ENCODE measurements around the gene PCP2.

Gene PCP2

GRCh38 chr19:7602935-7603497 lies 30.5 kb downstream of the PCP2 start:
- Histone ChIP-seq H3K4me2 (ENCODE audit: low read depth, low read length, poor library complexity, severe bottlenecking) (no peak overlapping the region), H3K79me2 (ENCODE audit: insufficient read depth, low read length) (no peaks in the 10 kb centered on the region), H3K9me3 (ENCODE audit: insufficient read depth, low read depth, low read length) (no peaks in the 10 kb centered on the region), H3K9me2 (replicated peaks; ENCODE audit: low read depth, low read length) (no peaks in the 10 kb centered on the region), H3F3A (ENCODE audit: low read depth) (no peaks in the 10 kb centered on the region), H3K4me3 (ENCODE audit: low read length, poor library complexity, severe bottlenecking) (no peak overlapping the region), H2AFZ (ENCODE audit: low read length) (no peak overlapping the region), H3K9ac (ENCODE audit: low read depth, low read length, poor library complexity, severe bottlenecking) (no peak overlapping the region), H3K4me1 (ENCODE audit: insufficient read depth, low read length, poor library complexity, severe bottlenecking) (no peaks in the 10 kb centered on the region), H3K27me3 (ENCODE audit: insufficient read depth, low read length, poor library complexity, severe bottlenecking) (no peaks in the 10 kb centered on the region), H3K36me3 (ENCODE audit: insufficient read depth, low read length) (no peaks in the 10 kb centered on the region), H4K20me1 (ENCODE audit: insufficient read depth, low read length, poor library complexity, severe bottlenecking) (no peaks in the 10 kb centered on the region)
- TF ChIP-seq EZH2phosphoT487 (IDR thresholded peaks at IDR 0.05; ENCODE audit: borderline replicate concordance) (no peak), CTCF (conservative IDR thresholded peaks at IDR 0.05; ENCODE audit: low read length) (no peak)

GRCh38 chr19:7602240-7602934 lies 31.1 kb downstream of the PCP2 start:
- Histone ChIP-seq H3K9me2 (replicated peaks; ENCODE audit: low read depth, low read length) (no peaks in the 10 kb centered on the region), H4K20me1 (ENCODE audit: insufficient read depth, low read length, poor library complexity, severe bottlenecking) (no peaks in the 10 kb centered on the region), H3K4me2 (ENCODE audit: low read depth, low read length, poor library complexity, severe bottlenecking) (no peak overlapping the region), H3K79me2 (ENCODE audit: insufficient read depth, low read length) (no peaks in the 10 kb centered on the region), H3K9me3 (ENCODE audit: insufficient read depth, low read depth, low read length) (no peaks in the 10 kb centered on the region), H3K4me3 (ENCODE audit: low read length, poor library complexity, severe bottlenecking) (no peak overlapping the region), H3K4me1 (ENCODE audit: insufficient read depth, low read length, poor library complexity, severe bottlenecking) (no peaks in the 10 kb centered on the region), H3F3A (ENCODE audit: low read depth) (no peaks in the 10 kb centered on the region), H2AFZ (ENCODE audit: low read length) (no peak overlapping the region), H3K27me3 (ENCODE audit: insufficient read depth, low read length, poor library complexity, severe bottlenecking) (no peaks in the 10 kb centered on the region), H3K9ac (ENCODE audit: low read depth, low read length, poor library complexity, severe bottlenecking) (no peak overlapping the region), H3K36me3 (ENCODE audit: insufficient read depth, low read length) (no peaks in the 10 kb centered on the region)
- no peak for TF ChIP-seq EZH2phosphoT487 (IDR thresholded peaks at IDR 0.05; ENCODE audit: borderline replicate concordance)
- no peak for TF ChIP-seq CTCF (conservative IDR thresholded peaks at IDR 0.05; ENCODE audit: low read length)

GRCh38 chr19:7600721-7601120 lies 32.8 kb downstream of the PCP2 start:
- no peak overlapping the region for H3K4me2 ChIP-seq (ENCODE audit: low read depth, low read length, poor library complexity, severe bottlenecking)
- TF ChIP-seq EZH2phosphoT487 (IDR thresholded peaks at IDR 0.05; ENCODE audit: borderline replicate concordance) (no peak), CTCF (conservative IDR thresholded peaks at IDR 0.05; ENCODE audit: low read length) (no peak)
- H3K27me3 ChIP-seq (ENCODE audit: insufficient read depth, low read length, poor library complexity, severe bottlenecking), result no peaks in the 10 kb centered on the region
- H3K79me2 ChIP-seq (ENCODE audit: insufficient read depth, low read length), result no peaks in the 10 kb centered on the region
- no peak overlapping the region for H3K4me3 ChIP-seq (ENCODE audit: low read length, poor library complexity, severe bottlenecking)
- H2AFZ ChIP-seq (ENCODE audit: low read length), result no peak overlapping the region
- H3K4me1 ChIP-seq (ENCODE audit: insufficient read depth, low read length, poor library complexity, severe bottlenecking), result no peaks in the 10 kb centered on the region
- H3K9me3 ChIP-seq (ENCODE audit: insufficient read depth, low read depth, low read length), result no peaks in the 10 kb centered on the region
- no peaks in the 10 kb centered on the region for H3K36me3 ChIP-seq (ENCODE audit: insufficient read depth, low read length)
- H4K20me1 ChIP-seq (ENCODE audit: insufficient read depth, low read length, poor library complexity, severe bottlenecking), result no peaks in the 10 kb centered on the region
- H3K9me2 ChIP-seq (replicated peaks; ENCODE audit: low read depth, low read length), result no peaks in the 10 kb centered on the region
- no peak overlapping the region for H3K9ac ChIP-seq (ENCODE audit: low read depth, low read length, poor library complexity, severe bottlenecking)
- no peaks in the 10 kb centered on the region for H3F3A ChIP-seq (ENCODE audit: low read depth)
